IPS DF 19.7 (cell line): ENCODE data around the gene UBQLNL.

ENCODE experiments used
- DNase-seq: peaks from one replicate; pipeline ENCODE4 v3.0.0-alpha.2; 2013; ENCODE audit warnings: low read depth, low spot score

Gene UBQLNL, protein sequence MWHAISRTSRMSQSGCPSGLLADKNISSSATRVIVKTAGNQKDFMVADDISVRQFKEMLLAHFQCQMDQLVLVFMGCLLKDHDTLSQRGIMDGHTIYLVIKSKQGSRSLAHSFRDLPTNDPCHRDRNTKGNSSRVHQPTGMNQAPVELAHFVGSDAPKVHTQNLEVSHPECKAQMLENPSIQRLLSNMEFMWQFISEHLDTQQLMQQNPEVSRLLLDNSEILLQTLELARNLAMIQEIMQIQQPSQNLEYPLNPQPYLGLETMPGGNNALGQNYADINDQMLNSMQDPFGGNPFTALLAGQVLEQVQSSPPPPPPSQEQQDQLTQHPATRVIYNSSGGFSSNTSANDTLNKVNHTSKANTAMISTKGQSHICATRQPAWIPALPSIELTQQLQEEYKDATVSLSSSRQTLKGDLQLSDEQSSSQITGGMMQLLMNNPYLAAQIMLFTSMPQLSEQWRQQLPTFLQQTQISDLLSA

GRCh38 chr11:5516599-5516998 is at the start of gene UBQLNL:
UBQLNL (minus strand) TSS chr11:5516699; CDS start chr11:5516441, 258 bp downstream.
- no peak for DNase-seq

DNA sequence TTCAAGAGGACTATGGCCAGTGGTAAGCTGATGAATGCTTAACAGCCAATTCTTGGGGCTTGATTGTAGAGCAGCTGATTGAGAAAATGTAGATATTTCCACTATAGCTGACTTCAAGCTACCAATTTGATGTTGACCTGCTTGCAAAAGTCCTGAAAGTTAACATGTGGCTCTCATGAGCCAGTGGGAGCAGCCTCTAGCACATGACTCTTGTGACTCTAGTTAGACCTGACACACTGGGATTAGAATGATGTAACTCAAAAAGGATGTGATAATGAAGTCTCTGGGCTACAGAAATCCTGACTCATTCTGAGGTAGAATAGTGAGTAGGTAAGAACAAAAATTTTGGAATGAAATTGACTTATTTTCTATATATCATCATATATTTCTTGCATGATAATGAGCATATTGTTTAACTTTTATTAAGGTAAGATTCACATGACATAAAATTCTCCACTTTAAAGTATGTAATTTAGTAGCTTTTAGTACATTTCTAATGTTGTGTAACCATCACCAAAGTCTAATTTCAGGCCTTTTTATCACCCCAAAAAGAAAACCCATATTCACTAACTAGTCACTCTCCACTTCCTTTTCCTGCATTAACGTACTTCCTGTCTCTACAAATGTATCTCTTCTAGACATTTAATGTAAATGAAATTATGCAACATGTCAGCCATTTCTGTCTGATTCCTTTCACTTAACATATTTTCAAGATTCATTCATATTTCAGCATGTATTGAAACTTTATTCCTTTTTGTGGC is 47.9 kb upstream of the UBQLNL start:
- no peak for DNase-seq

DNA sequence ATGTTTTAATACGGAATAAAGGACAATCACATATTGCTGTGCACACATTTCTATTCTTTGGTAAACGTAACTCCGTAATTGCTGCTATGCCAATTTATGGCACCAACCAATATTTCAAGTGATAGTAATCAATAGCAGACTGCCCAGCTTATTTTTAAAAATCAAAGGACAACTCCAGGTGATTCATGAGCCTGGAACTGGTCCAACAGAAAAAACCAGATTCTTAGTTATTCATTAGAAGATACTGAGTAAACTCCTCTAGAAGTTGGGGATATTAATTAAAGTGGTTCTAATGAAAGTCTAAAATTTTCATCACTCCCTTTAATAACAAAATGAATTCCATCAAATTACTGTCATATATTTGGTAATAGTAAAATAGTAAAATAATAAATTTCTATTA is 41.3 kb upstream of the UBQLNL start:
- no peak for DNase-seq

DNA sequence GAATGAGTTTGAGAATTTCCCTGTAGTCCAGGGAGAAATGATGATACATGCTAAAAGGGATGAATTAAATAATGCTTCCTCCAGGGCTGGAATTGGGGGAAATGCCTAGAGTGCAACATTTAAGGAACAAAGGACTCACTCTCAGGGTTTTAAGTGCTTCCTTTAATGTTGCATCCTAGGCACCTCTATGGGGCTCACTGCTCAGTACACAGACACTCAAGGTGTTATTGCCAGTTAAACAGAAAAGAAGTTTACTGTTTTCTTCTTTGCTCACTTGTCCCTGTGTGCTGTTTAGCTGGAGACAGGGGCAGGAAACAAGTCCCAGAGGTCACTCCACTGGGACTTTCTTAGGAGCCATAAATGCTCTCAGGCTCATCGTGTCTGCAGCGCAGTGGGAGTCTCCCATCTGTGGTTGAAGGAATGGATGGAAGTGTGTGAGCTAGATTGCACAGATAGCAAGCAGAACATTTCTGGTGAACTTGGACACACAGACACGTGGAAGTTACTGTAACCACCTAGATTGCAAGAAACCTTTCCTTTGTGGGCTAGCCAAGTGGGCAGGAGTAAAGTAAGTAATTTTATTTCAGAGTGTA is 40.2 kb upstream of the UBQLNL start:
- no peak for DNase-seq

DNA sequence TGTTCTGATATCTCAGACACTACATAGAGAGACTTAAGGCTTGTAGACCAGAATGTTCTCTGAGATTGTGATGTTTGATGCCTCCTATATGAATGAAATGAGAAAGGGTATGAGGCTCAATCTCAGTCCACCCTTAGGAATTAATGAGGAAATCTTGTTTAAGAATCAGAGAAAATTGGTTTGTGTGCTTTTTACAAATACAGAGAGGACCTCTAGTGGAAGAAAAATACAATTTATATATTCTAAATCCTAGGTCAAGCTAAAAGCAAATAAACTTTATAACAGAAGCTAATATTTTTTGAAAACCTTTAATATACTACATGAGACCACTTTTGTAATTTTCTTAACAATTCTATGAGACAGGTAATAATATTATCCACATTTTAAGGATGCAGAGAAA is 36.8 kb upstream of the UBQLNL start:
- no peak for DNase-seq

DNA sequence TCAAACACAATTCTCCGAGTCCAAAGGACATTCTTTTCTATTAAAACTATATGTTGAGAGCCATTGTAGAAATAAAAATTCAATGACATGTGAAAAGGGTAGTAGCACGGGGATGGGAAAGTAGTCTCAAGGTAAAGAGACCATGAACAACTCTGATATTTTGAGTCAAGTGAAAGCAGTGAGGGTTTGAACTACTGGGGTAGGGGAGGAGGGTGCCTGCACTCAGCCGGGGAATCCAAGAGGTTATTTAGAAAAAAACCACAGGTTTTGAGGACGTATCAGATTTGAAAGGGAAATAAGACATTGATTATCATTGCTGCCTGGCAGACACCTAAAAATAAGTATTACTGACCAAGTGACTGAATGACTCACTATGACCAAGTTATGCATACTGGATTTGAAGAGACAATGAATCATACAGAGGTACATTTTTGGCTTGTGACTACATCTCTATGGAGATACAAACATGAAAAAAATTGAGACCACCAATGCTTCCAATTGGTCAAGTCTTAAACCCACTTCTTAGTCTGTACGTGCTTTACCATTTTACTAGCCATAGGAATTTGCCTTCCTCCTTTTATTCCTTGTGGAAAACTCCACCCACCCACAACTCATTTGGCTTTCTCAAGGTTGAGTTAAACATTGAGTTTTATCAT is 34.1 kb upstream of the UBQLNL start:
- no peak for DNase-seq

DNA sequence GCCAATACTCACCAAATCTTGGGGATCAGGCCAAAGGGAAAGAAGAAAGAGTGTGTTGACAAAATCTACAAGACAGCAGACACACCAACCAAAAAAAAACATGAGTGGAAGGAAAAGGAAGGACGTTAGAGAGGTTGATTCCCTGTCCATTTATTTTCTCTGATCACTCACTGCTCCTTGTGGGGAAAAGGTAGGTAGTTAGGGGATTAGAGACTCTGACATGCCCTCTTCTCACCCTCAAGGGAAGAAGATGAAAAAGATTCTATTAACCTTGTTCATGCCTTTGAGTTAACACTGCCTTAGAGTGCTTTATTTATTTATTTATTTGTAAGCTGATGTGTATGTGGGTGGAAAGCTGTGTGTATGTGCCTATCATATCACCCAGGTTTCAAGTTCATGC is 31.9 kb upstream of the UBQLNL start, which contains the start of gene OR52H1:
Gene OR52H1, minus strand, starts transcription at position 101 of the 400 bp plus-strand sequence. CDS start 3,035 bp downstream, outside the sequence.
- DNase-seq, result no peak

DNA sequence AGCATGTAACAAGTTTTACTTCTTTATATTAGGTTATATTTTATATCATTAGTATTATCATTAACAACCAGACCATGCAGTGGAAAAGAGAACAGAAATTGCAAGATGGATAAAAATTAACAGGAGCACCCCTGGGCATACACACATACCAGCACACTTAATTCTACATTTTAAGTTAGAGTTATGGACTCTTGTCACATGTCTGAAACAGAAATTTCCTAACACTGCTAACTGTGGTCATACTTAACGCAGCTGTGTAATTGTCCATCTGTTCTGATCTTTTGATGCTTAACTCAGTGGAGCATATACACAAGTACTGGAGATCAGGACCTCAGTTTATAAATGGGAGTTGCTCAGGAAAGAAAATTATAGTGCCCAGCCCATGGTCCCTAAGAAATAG is 31.5 kb upstream of the UBQLNL start:
- no peak for DNase-seq

- DNase-seq, result no peak
These were observed 30.0 kb upstream of the UBQLNL start for GRCh38 chr11:5546457-5546856.

DNA sequence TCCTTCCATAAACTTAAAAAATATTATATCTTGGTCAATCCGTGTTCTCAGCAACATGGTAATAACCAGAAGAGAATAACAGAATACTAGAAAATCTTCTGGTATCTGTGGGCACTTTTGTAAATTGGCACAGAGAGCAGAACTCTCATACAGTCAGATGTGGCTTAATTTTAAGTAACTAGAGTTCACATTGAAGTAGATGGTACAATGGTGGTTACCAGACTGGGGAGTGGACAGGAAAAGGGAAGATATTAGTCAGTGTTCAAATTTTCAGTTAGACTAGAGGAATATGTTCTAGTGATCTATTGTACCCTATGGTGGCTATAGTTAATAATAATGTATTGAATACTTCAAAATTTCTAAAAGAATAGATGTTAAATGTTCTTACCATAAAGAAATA is 24.9 kb upstream of the UBQLNL start:
- DNase-seq, result no peak

- DNase-seq, result no peak
These were observed 20.0 kb upstream of the UBQLNL start for GRCh38 chr11:5536482-5536881.

DNA sequence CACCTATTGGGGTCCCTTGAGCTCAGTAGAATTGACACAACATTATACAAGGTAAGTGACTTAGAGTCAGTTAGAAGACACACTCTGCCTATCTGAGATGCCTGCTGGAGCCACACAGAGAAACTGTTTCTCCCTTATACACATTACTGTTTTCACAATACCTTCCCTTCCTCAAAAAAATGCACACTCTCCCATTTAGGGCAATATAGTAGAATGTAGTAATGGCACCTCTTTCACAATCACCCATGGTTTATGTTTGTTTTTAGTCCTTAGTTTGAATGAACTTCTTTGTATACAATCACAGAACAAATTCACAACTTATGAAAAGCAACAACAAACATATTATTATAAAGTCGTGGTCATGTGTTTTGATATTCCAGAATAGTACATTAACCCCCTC is 17.5 kb upstream of the UBQLNL start:
- DNase-seq, result no peak

GRCh38 chr11:5531053-5531831 is 14.7 kb upstream of the UBQLNL start:
- DNase-seq, result no peak

- DNase-seq, result no peak
These were observed 12.0 kb upstream of the UBQLNL start for GRCh38 chr11:5528495-5528894.

- DNase-seq, result no peak
These were observed 11.2 kb upstream of the UBQLNL start for GRCh38 chr11:5527716-5528115.

DNA sequence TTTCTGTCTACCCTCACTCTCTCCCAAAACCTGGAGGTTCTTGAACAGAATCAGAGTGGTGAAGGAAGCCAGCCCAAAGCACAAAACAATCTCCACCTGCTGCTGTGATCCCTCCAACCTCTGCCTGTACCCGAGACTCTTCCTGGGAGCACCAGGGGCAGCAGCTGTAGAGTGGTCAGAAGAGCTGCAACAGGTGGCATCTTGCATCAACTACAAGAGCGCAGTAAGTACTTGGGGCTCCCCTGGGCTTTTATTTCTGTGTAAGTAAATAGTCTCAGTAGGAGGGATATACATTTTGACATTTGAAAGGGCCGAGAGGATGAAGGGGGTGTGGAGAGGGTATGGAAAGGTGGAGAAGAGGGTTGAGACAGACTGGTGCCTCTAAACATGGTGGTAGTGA is 8.3 kb upstream of the UBQLNL start:
- no peak for DNase-seq

- no peak for DNase-seq
These were observed 5.8 kb upstream of the UBQLNL start for GRCh38 chr11:5522308-5522707.

DNA sequence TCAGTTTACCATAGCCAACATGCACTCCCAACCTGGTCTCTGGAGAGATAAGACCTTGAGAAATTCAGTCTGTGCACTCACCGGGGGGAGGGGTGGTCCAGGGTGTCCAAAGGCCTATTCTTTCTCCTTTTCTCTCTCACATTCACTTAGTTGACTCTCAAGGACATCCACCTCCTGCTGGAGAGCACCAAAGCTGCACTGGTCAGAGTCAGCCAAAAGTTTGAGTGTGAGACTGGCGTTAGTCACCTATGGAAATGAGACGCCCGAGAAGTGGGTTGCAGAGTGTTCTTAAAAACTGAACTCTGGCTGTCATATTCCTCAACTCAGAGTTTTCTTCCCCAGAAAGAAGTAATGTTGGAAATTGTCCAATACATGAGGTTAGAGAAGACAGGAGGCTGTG is 5.0 kb upstream of the UBQLNL start:
- DNase-seq, result no peak

GRCh38 chr11:5514841-5515240 is 1.7 kb downstream of the UBQLNL start:
- no peak for DNase-seq

DNA sequence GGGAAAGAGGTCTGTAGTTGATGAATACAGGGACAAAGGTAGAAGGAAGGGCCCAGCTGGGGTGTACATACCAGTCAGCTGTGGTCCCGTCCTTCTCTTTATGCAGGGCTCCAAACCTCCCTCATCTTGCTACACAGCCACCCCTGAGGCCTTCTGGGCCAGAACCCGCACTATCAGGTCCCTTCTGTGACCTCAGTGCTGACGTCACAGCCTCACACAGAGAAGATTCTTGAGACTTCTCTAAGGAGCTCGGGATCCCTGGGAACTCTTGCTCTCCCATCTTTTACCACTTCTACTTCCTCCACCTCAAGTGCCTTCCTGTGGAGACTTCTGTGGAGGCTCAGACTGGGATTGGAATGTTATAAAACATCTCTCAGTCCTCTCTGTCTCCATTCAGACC is 6.7 kb downstream of the UBQLNL start, which contains the start of gene UBQLN3:
Gene UBQLN3, minus strand, starts transcription at position 155 of the 400 bp plus-strand sequence. CDS start 399 bp downstream, outside the sequence.
- no peak for DNase-seq

GRCh38 chr11:5508605-5509004 is 7.9 kb downstream of the UBQLNL start:
- DNase-seq, result no peak
